Measurements from ENCODE around the gene KRTAP10-12.

DNA sequence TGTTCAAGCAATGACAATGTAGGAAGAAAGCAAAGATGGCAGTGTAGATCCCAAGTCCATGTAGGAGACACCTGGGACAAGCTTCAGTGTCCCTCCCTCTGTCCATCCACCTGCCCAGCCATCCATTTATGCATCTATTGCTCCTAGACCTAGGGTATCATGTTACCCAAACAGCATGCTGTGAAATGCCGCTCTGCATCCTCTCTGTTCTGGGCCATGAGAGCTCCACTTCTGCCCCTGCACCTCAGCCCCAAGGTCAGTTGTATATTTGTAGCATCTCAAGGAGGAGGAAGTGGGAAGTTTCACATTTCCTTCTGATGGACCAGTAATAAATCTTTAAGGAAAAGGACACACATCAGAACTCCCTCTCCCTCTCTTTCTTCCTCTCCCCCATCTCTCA is 42.3 kb downstream of the KRTAP10-12 start:
- TF ChIP-seq POLR2A (IDR thresholded peaks at IDR 0.05), result no peak
- TF ChIP-seq, protein P1, sequence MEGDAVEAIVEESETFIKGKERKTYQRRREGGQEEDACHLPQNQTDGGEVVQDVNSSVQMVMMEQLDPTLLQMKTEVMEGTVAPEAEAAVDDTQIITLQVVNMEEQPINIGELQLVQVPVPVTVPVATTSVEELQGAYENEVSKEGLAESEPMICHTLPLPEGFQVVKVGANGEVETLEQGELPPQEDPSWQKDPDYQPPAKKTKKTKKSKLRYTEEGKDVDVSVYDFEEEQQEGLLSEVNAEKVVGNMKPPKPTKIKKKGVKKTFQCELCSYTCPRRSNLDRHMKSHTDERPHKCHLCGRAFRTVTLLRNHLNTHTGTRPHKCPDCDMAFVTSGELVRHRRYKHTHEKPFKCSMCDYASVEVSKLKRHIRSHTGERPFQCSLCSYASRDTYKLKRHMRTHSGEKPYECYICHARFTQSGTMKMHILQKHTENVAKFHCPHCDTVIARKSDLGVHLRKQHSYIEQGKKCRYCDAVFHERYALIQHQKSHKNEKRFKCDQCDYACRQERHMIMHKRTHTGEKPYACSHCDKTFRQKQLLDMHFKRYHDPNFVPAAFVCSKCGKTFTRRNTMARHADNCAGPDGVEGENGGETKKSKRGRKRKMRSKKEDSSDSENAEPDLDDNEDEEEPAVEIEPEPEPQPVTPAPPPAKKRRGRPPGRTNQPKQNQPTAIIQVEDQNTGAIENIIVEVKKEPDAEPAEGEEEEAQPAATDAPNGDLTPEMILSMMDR (IDR thresholded peaks at IDR 0.05 in 8 of 11, conservative IDR thresholded peaks at IDR 0.05 in 3 of 11), result no peak

Data from spleen (tissue), 7 donors.